HG03045 (cell line): Measurements from ENCODE around the gene SOD1.
"Not testable (repeated sequence)": the region's sequence is repeated elsewhere in the genome, so short reads cannot be mapped to it uniquely, and the experiment has no call there.

Experiments
- ATAC-seq: cut with Tn5 transposase; IDR thresholded peaks from one replicate; pipeline ENCODE4 v1.9.1; 2021; ENCODE audit warnings: mild to moderate bottlenecking, moderate library complexity; ENCODE audit not compliant: unreplicated experiment

SOD1 gene

GRCh38 chr21:31659536-31660258, at the start of gene SOD1:
Gene SOD1 (plus strand): TSS chr21:31659693. CDS start chr21:31659770, 77 bp downstream.
- ATAC-seq, result peak; percentile 94

- ATAC-seq, result no peak
Observed at GRCh38 chr21:31611445-31611844, 48.0 kb upstream of the SOD1 start.

- no peak for ATAC-seq
Observed at GRCh38 chr21:31612894-31613785, 46.4 kb upstream of the SOD1 start.

- no peak for ATAC-seq
Observed at GRCh38 chr21:31614705-31615104, 44.8 kb upstream of the SOD1 start.

GRCh38 chr21:31616216-31616615, 43.3 kb upstream of the SOD1 start:
- ATAC-seq, result no peak

- no peak for ATAC-seq
Observed at GRCh38 chr21:31618696-31619430, 40.6 kb upstream of the SOD1 start.

- no peak for ATAC-seq
Observed at GRCh38 chr21:31622397-31622796, 37.1 kb upstream of the SOD1 start.

GRCh38 chr21:31623664-31624063, 35.8 kb upstream of the SOD1 start:
- ATAC-seq, result no peak

- no peak for ATAC-seq
Observed at GRCh38 chr21:31624181-31624580, 35.3 kb upstream of the SOD1 start.

GRCh38 chr21:31624961-31625491, 34.5 kb upstream of the SOD1 start:
- ATAC-seq, result no peak

- no peak for ATAC-seq
Observed at GRCh38 chr21:31629972-31630711, 29.4 kb upstream of the SOD1 start.

GRCh38 chr21:31631881-31632280, 27.6 kb upstream of the SOD1 start:
- ATAC-seq, result not testable (repeated sequence)

- ATAC-seq, result no peak
Observed at GRCh38 chr21:31634993-31635392, 24.5 kb upstream of the SOD1 start.

GRCh38 chr21:31636874-31637273, 22.6 kb upstream of the SOD1 start:
- ATAC-seq, result no peak

GRCh38 chr21:31641416-31641922, 18.0 kb upstream of the SOD1 start:
- no peak for ATAC-seq

GRCh38 chr21:31644643-31645042, 14.8 kb upstream of the SOD1 start:
- no peak for ATAC-seq

- no peak for ATAC-seq
Observed at GRCh38 chr21:31647650-31648049, 11.8 kb upstream of the SOD1 start.

GRCh38 chr21:31650930-31651329, 8.6 kb upstream of the SOD1 start:
- no peak for ATAC-seq

- not testable (repeated sequence) for ATAC-seq
Observed at GRCh38 chr21:31651491-31651890, 8.0 kb upstream of the SOD1 start.

- no peak for ATAC-seq
Observed at GRCh38 chr21:31654340-31654739, 5.2 kb upstream of the SOD1 start.
